NCI-H524 (cell line): ENCODE results near the gene GUCA1C.

Experiments
- DNase-seq, 2 experiments: peaks; one replicate each; lab custom pipeline; 2025; lab: John Stamatoyannopoulos, UW

The GUCA1C gene

DNA sequence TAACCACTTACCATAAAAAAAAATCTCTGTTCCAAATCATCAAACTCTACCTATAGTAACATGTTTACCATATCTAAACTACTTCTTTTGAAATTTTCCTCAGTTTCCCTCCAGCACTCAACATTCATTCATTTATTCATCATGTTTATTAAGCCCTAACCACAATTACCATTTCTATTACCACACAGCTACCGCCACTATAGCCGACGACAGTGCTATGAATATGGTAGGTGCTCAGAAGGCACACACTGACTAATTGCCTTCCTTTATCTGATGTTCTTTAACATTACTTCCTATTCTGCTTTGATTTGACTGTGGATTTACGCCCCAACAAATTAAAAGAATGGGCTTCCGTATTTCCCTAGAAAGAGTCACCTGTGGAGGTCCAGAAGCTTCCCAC is 43.9 kb downstream of the GUCA1C start:
- DNase-seq = no peak

DNA sequence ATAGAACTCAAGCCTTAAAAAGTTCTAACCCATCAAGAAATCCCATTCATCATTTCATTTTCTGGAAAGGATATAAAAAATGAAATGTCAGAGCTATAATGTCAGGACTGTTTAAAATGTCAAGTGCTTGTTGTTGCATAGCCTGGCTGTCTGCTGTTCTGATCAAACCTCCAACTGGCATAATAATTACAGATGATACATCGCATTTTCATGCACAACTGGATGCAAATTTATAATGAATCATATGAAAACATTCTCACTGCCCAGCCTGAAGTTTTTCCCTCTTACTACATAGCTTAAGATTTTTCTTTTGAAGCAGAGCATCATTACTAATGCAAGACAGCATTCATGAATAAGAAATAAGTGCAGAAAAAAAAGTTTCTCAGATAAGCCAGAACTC is 46.5 kb downstream of the GUCA1C start:
- no peak for DNase-seq

DNA sequence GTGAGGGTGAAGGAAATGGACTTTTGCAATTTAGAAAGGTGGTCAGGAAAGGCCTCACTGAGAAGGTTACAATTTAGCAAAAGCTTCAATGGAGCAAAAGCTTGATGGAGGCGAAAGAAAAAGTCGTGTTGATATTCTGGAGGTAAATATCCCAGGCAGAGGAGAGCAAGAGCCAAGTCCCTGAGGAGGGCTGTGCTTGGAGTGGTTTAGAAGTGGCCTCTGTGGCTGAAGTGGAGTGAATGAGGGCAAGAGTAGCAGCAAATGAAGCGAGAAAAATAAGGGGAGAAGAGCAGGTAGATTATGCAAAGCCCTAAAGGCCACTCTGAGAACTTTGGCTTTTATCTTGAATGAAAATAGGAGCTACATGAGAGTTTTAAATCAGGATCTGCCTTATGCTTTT is 54.1 kb downstream of the GUCA1C start:
- peak in 1 of 2 experiments; percentile 29 for DNase-seq

DNA sequence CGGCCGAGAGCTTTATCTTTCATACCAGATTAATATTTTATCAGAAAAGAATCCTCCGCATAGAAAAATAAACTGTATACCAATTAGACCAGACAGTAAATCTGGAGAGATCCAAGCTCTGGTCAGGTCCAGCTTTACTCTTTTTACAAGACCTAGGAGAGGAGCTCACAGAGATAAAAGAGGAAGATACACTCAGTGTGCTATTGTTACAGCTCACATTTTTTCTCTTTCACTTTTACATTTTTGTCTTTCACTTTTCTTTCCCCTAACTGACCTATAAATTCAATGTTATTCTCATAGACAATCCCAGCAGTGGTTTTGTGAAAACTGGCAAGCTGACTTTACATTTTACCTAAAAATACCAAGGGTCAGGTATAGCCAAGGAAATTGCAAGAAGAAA is 55.8 kb downstream of the GUCA1C start:
- DNase-seq = no peak

DNA sequence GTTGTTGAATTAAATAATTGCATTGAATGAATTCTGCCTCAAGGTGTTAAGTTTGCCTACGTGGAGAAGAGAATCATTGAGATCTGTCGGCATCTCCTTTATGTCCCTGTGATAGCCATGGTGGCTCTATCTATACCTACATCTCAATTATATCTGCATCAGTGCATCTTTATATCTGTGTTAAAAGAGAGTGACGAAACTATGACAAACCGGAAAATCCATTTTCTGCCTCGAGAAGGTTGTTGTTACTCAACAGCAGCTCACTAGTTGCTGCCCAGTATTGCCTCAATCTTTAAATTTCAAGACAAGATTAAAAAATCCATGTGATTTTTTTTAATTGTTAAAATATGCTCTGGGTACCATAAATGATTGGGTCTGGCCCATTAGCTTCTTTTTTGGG is 58.7 kb downstream of the GUCA1C start:
- DNase-seq = no peak

DNA sequence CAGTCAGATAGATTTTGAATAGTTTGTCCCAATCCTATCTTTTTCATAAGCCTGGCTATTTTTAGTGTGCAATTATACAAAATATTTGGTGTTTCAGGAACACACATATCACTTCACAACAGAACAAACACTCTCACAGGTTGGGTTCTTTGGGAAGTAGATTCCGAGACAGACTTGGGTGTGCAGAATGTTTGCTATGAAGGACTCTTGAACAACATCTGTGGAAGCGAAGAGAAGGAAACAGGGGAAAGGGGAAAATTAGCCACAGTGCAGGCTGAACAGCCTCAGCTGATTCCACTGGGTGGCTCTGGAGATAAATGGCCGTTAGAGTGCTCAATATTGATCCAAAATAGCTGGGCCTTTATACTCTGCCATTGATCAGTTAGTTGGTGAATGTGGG is 61.8 kb downstream of the GUCA1C start:
- DNase-seq = no peak

DNA sequence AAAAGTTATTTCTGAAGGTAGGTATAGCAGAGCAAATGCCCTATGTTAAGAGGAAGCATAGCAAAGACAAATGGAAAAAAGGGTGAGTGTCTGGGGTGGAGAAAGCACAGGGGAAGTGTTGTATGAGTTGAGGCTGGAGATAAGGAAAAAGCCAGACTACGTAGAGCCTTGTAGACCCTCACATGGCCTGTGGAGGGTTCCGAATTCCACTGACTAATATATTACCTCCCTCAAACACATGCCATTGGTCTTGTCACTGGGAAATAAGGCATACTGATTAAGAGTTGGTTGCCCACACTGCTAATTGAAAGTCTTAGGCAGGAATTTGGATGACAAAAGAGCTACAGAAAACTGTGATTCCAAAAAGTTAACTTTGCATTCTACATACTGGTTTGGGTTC is 65.9 kb downstream of the GUCA1C start:
- no peak for DNase-seq

DNA sequence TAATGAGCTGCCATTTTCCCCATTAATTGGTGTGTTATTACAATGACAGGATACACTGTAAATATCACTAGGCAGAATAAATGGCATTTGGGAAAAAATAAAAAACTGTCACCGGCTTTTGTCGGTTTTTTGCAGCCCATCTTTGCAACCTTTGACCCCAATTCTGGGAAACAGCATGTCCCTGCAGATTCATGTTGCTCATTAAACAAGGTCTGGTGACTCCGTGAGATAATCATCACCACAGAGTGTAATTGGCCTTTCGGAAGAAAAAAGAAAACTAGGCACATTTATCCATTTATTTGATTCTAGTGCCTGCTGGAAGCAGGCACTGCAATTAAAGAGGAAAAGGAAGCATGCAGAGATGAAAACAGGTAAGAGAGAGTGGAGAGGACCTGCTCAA is 66.6 kb downstream of the GUCA1C start:
- DNase-seq = no peak

DNA sequence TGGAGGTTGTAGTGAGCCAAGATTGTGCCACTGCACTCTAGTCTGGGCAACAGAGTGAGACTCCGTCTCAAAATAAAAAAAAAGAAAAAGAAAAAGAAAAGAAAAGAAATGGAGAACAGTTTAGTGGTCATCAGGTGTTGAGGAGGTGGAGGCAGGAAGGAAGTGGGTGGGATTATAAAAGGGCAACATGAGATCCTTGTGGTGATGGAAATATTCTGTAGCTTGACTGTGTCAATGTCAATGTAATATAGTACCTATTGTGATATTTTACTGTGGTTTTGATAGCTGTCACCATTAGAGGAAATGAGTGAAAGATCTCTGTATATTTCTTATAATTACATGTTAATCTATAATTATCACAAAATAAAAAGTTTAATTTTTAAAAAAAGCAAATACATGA is 70.3 kb downstream of the GUCA1C start:
- no peak for DNase-seq

DNA sequence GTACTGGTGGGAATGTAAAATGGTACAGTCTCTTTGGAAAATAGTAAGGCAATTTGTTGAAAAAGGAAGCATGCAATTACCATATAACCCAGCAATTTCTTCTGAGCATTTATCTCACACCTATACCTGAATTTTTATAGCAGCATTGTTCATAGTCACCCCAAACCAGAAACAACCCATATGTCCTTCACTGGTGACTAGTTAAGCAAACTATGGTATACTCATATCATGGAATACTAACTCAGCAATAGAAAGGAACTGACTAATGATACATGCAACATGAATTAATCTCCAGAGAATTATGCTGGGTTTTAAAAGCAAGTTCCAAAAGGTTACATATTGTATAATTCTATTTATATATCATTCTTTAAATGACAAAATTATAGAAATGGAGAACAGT is 70.9 kb downstream of the GUCA1C start:
- no peak for DNase-seq

DNA sequence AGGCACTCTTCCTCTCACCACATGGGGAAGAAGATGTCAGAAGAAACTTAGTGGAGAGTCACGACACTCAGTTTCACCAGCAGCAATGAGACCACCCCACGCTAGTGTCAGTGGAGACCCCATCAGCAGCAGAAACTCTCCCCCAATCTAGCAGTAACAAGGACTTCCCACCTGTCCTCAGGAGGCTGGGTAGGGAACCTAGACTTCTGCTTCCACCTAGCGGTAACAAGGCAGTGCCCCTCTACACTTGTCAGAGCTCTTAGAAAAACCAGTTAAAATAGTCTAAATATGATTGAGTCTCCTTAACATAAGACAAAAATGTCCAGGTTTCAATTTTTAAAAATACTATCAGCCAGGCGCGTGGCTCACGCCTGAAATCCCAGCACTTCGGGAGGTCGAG is 73.8 kb downstream of the GUCA1C start:
- DNase-seq = no peak

DNA sequence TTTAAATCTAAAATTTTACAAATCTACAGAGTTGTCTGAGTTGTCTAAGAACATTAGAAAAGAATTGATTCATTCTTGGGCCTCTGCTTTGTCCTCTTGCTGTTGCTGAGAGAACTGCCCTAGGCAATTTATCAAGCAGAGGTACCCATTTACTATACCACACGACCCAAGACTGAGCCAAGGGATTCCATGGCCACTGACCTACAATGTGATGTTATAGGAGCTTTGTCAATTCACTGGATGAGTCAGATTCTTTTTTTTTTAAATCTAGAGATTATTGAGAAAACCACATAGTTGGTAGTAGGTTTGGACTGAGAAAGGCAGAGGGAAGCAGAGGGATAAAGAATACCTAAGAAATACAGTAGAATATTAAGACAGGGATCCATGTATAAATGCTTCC is 75.8 kb downstream of the GUCA1C start:
- no peak for DNase-seq

DNA sequence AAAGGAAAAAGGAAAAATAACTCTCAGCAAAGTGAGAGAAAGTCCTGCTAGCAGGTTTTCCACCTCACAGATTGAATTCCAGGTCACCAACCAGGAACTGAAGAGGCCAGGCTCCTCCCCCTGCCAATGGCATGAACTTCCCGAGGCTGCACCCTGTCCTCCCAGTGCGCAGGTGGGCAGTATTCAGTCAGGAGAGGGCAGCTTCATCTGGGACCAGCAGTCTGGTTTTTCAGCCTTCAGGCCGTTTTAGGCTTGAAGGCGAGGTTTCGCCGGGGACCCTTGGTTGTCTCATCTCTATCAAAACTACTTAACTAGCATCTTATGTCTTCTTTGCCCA is 89.9 kb downstream of the GUCA1C start:
- no peak for DNase-seq

DNA sequence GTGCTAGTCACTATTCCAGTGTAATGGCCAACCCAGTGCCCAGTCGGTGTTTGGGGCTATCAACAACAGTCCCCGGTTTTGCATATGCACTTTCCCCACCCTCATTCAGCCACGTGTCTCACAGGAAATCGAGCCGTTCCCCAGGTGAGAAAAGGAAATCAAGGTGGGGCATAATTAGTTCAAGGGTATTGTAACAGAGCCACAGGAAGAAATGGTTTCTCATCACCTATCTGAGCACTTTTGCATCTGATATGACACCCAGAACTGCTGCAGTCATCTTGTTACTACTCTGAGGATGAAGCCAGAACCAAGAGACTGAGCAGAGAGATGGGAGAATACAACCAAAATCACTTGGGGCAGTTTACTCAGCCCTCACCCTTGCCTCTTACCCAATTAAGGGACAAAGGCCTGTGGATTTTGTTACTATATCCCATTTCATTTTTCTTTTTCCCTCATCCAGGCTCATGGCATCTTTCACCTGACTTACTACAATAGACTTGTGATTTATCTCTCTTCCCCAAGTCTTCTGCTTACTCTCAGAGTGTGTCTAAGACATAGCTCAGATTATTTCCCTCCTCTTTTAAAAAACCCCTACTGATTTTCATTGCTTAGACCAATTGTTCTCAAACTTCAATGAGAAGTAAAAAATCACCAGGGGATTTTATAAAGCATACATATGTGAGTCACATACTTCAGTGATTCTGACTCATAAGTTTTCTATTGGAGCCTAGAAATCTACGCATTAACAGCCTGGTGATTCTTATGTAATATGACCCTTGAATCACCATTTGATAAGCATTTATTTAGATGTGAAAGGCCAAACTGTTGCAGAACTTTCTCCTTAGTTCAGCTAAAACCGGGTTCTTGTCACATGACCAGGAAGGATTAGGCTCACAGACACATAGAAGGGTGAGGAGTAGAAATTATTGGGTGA is 90.5 kb downstream of the GUCA1C start:
- no peak for DNase-seq

DNA sequence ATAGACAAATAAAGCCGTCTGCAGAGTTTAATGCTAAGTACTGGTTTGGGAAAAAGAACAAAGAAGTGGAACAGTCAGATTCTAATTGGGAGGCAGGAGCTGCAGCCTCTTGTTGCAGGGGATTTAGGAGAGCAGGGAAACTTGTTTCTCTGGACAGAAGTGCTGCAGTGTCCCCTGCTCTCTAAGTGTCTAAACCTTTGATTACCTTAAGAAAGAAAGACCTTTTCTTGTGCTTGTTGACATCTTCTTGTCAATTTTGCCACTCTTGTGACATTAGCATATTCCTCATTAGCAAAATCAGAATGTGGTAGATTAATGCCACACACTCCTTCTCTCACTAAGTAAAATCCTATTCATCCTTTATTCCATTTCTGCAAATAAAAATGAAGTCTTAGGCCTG is 92.3 kb downstream of the GUCA1C start:
- DNase-seq = no peak
